Activated T-helper 1 cell treated with Interleukin-2 at 50 U/mL for 16 hours (primary cell): ENCODE results near the gene CCDC195.

Experiments used
- DNase-seq: peaks from one replicate; pipeline ENCODE4 v3.0.0-alpha.2; 2020; ENCODE audit warnings: low read depth

Gene CCDC195, protein sequence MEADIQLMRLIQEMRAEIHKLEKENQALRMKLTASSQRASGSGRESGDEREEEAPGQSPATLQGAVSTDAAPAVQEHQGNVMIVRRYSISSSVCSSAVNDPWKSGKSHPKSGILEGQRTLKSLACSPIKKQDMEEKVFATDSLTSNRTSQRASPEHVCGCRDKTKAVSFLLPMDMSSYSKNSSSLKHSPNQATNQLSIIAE

GRCh38 chr2:224716201-224716600 is at the start of gene CCDC195:
Gene CCDC195 (minus strand): TSS chr2:224716365. CDS start chr2:224716365, 0 bp downstream.
- DNase-seq: no peak

DNA sequence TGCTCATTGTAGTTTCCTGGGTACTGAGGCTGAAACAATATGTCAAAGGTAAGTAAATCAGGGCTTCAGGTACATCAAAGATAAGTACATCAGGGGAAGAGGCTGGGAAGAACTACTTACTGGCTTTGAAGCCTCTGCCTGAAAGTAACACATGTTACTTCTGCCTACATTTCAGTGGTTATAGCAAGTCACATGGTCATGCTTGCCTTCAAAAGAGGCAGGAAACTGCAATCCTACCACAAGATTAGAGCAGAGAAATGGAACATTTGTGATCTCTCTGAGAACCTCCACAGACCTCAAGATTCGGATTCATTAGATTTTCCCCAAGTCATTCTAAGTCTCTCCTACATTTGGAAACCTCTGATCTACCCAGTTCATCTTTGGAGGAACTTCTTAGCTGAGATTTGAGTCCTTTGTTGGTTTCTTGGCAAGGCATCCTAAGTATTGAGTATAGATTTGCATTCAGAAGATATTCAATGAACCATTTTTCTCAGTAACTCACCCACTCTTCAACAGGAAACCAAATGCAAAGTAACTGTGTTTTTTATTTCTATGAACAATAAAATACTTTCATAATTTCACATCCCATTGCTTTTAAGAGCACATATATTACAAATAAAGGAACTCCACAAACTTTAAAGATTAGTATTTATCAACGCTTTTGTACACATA is 48.5 kb upstream of the CCDC195 start:
- no peak for DNase-seq

- DNase-seq: no peak
These were observed 41.9 kb upstream of the CCDC195 start for GRCh38 chr2:224757934-224758548.

DNA sequence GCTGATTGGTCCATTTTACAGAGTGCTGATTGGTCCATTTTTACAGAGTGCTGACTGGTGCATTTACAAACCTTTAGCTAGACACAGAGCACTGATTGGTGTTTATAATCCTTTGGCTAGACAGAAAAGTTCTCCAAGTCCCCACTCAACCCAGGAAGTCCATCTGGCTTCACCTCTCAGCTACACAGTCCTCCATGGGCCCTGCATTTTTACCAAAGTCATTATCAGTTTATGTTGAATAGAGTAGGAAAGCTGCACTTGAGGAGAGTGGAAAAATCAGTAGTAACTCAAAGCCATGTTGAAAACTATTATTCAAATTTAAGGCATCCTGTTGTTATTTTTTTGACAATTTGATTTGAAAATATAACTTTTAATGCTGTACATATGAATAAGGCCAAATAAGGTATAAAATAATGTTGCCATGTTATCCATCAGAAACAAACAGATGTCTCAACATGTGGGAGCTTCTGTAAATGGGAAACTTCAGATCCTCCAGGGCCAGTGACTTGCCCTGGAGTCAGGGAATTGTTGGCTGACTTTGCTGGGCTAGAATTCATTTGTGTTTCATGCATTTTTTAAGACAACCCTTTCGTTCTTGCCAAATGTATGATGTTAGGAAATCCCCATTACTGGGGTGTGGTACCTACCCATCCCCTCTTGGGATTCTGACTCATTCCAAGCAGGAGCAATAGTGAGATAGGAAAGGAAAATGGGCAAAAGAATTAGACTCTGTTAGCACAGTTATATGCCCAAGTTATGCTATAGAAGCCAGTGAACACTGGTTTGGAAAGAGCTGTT is 37.8 kb upstream of the CCDC195 start:
- no peak for DNase-seq

DNA sequence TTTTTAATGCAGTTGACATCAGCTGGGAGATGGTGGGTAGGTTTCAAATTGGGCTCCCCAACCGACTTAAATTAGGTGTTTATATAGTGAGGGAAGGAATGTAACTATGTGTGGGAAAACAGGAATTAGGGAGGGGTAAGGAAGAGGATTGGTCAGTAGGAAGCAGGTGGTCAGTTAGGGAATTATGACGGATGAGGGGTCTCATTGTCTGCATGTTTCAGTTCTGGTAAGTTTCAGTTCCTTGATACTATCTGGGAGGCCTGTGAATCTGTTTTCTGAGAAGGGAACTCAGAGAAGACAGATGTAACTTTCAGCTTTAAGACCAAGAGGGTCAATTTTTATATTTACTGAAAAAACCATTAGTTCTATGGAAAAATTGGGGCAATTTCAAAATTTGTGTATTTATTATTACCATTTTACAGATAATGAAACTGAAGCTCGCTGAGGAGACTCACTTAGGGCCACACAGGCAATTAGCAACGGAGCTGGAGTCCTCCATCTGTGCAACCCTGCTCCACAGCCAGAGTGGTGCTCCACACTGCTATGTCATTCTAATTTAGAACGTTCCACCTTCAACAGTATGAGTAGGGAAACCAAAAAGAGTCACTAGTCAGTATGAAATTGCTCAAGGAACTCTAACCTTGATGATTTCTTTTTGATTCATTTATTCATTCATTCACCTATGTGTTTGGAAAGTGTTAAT is 36.0 kb upstream of the CCDC195 start:
- DNase-seq: no peak

DNA sequence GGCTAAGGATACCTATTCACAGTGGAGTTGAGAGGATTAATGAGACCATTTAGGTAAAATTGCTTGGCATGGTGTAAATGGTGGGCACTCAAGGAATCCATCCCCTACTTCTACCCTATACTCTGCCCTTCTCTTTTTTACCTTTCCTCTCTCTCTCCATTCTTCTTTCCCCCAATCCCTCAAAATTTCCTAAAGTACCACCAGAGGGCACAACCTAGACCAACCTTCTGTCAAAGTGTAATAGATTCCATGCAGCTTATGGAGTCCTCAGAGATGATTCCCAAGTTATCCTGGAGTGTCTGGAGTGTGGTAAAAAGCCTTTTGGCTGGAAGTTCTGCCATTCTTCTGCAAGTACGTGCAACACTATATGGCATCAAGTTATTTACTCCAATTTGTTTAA is 33.0 kb upstream of the CCDC195 start:
- no peak for DNase-seq

DNA sequence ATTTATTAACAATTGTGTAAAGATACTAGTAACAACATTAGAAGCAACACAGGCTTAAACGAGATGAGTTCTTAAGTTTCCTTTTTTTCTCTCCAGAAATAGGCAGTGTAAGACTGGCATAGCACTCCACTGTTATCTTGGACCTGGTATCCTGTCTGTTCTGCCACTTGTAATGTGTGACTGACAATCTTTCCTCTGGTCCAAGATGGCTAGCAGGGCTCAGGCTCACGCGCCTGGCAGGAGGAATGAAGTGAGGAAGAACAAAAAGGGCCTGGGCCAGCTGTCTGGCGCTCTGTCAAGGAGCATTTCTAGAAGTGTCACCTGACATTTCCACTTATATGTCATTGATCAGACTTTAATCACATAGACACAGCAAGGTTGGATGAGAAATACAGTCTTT is 31.6 kb upstream of the CCDC195 start:
- DNase-seq: no peak

DNA sequence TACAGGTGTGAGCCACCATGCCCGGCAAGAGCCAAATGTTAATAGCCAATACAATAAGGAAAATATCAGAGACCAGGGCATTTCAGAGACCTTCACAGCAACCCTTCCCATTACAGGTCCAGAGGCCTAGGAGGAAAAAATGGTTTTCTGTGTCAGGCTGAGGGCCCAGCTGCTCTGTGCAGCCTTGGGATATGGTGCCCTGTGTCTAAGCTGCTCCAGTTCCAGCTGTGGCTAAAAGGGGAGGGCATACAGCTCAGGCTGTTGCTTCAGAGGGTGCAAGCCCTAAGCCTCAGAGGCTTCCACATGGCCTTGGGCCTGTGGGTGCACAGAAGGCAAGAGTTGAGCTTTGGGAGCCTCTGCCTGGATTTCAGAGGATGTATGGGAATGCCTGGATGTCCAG is 20.1 kb upstream of the CCDC195 start:
- no peak for DNase-seq

GRCh38 chr2:224734949-224735348 is 18.8 kb upstream of the CCDC195 start:
- no peak for DNase-seq

DNA sequence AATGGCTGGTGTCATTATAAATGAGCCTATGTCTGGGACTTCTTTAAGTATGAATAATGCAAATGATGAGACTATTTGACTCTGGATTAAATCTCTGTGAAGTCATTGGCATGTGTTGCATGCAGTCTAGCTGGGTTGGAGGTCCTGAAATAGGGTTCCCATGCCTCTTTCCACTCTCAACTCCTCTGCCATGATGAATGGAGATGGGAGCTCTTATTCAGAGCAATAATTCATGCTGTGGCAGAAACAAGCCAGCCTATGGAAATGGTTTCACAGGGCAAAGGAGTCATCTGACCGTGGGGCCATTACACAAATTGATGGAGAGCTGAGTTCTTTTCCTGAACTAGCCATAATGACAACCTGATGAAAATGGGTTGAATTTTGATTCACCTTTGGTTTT is 15.5 kb upstream of the CCDC195 start:
- DNase-seq: no peak

DNA sequence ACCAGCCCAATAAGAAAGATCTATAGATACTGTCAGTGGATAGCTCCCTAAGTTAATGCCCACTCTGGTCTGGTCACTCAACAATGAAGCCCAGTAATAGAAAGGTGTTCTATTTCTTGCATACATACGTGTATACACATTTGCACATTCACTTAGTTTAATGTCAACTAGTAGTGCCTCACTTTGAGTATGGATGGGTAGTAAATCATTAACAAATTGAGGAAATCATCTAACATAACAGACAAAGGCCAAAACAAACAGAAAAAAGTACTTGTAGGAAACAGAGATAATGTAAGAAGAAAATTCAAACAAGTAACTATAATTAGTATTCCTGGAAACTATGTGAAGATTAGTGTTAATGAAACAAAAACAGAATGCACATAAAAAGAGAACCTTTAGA is 13.3 kb upstream of the CCDC195 start:
- DNase-seq: no peak

DNA sequence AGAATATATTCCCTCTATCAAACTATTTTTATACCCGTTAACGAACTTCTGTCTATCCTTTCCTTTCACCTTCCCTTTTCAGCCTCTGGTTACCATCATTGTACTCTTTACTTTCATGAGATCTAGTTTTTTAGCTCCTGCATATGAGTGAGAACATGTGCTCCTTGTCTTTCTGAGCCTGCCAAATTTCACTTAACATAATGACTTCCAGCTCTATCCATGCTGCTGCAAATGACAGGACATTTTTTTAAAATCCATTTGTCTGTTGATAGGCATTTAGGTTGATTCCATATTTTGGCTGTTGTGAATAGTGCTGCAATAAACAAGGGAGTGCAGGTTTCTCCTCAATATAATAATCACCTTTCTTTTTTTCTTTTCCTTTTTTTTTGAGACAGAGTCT is 8.2 kb upstream of the CCDC195 start:
- no peak for DNase-seq

- DNase-seq: no peak
These were observed 7.5 kb upstream of the CCDC195 start for GRCh38 chr2:224723586-224724217.

GRCh38 chr2:224722770-224723169 is 6.6 kb upstream of the CCDC195 start:
- no peak for DNase-seq

DNA sequence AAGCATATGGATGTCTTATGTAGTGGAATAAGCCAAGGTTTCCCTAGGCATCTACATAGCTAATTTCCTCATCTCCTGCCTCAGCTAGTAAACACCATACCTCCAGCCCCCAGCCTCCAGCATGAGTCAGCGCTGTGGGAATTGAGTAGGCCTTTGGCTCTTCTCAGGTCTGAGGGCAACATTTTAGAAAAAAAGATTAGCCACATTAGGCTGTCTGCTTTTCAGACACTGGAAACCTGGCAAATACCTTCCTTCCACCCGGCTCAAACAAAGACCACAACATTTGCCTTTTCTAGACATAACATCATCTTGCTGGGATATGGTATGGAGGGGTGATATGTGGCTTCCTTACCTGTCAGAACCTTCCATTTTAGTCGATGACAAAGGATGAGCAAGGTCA is 6.1 kb upstream of the CCDC195 start:
- DNase-seq: no peak

- DNase-seq: no peak
These were observed 756 bp upstream of the CCDC195 start for GRCh38 chr2:224716921-224717320.

- DNase-seq: no peak
These were observed 4.1 kb downstream of the CCDC195 start for GRCh38 chr2:224711859-224712665.

GRCh38 chr2:224711381-224711780 is 4.8 kb downstream of the CCDC195 start:
- no peak for DNase-seq

DNA sequence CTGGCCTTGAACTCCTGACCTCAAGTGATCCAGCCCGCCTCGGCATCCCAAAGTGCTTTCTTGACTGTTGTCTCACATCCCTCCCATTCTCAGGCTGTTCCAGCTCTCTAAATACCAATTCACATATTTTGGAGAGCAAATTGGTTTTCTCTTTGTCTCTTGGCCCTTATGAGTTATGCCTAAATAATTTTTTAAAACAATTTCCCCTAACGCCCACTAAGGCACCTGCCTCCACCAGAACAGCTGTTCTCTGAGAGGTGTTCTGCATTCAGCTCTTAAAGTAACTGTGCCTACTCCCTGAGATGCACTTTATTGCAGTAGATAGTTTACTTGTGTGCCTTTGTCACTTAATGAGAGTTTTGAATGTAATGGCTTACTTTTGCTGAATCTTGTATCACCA is 6.9 kb downstream of the CCDC195 start:
- DNase-seq: no peak

DNA sequence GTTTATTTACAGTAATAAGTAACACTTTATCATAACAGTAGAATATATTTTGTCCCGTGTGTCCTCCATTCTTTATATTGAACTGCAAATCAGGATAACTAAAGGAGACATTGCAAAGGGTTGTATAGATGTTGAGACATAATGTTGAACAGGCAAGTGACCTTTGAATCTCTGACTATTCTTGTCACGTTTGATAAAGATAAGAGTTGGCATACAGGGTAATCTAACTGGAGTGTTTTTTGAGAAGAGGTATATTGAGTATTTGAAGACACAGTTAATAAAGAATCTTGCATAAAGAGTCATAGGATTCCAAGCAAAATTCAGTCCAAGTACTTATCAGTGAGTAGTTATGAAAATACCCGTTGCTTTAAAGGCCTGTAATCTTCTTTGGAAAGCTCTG is 21.7 kb downstream of the CCDC195 start:
- no peak for DNase-seq

DNA sequence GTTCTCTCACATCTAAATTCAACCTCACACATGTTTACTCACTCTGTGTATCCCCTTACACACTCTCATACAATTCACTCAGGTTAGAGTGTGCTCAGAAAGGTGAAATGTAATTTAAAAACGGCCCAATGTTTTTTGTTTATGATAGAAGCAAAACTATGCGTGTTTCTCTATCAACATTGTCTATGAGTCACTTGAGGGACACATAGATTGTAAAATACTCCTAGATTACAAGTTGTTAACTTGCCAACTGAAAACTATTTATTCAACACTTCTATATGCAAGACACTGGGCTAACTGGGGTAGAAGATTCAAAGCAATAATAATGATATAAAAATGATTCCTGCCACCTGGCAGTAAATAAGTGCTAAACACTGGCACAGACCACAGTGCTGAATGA is 24.6 kb downstream of the CCDC195 start:
- DNase-seq: no peak
